SK-N-SH treated with all-trans-retinoic acid at 6 μM for 48 hours (cell line): ENCODE data around the gene PIGU.

Experiments
- ARNTL ChIP-seq: fragments of 450-650 bp; formaldehyde crosslinking; IDR thresholded peaks from 2 replicates; pipeline ENCODE4 v1.5.0; 2020; ENCODE audit warnings: low read depth, mild to moderate bottlenecking, moderate library complexity, borderline replicate concordance
- BACH2 ChIP-seq: fragments of 250-450 bp; sonication (Bioruptor Pico); IDR thresholded peaks from 2 replicates; pipeline ENCODE4 v1.9.0; 2021; ENCODE audit warnings: mild to moderate bottlenecking, borderline replicate concordance
- CREB5 ChIP-seq: fragments of 250-450 bp; sonication (Bioruptor Pico); IDR thresholded peaks from 2 replicates; pipeline ENCODE4 v1.5.1; 2020; ENCODE audit warnings: low read depth, mild to moderate bottlenecking, moderate library complexity
- CSDC2 ChIP-seq: fragments of 250-450 bp; sonication (Bioruptor Pico); IDR thresholded peaks from 2 replicates; pipeline ENCODE4 v1.5.0; 2020; ENCODE audit warnings: mild to moderate bottlenecking, moderate library complexity
- CSRNP3 ChIP-seq: fragments of 250-450 bp; sonication (Bioruptor Pico); IDR thresholded peaks from 2 replicates; pipeline ENCODE4 v1.5.1; 2021; ENCODE audit warnings: mild to moderate bottlenecking, moderate library complexity
- OSR1 ChIP-seq: fragments of 250-450 bp; sonication (Bioruptor Pico); IDR thresholded peaks from 2 replicates; pipeline ENCODE4 v1.8.0; 2022; ENCODE audit warnings: moderate library complexity, mild to moderate bottlenecking, inconsistent platforms
- PATZ1 ChIP-seq: fragments of 250-450 bp; sonication (Bioruptor Pico); IDR thresholded peaks from 2 replicates; pipeline ENCODE4 v1.8.0; 2020; ENCODE audit warnings: mild to moderate bottlenecking, moderate library complexity, borderline replicate concordance
- RARB ChIP-seq: fragments of 250-450 bp; sonication (Bioruptor Pico); IDR thresholded peaks from 2 replicates; pipeline ENCODE4 v1.8.0; 2021; ENCODE audit warnings: mild to moderate bottlenecking, moderate library complexity
- ZC3H10 ChIP-seq: fragments of 250-450 bp; sonication (Bioruptor Pico); IDR thresholded peaks from 2 replicates; pipeline ENCODE4 v1.5.1; 2021; ENCODE audit warnings: mild to moderate bottlenecking, moderate library complexity

- TF ChIP-seq OSR1 (CRISPR knock-in tag), result no peak
- TF ChIP-seq PATZ1 (CRISPR knock-in tag), result no peak
- TF ChIP-seq ARNTL, result no peak
- no peak for TF ChIP-seq RARB (CRISPR knock-in tag)
- no peak for TF ChIP-seq ZC3H10 (CRISPR knock-in tag)
- TF ChIP-seq CREB5, result no peak
- no peak for TF ChIP-seq CSDC2 (CRISPR knock-in tag)
- TF ChIP-seq CSRNP3, result no peak
- TF ChIP-seq BACH2 (CRISPR knock-in tag), result no peak
Measured at GRCh38 chr20:34647737-34648136, 29.2 kb downstream of the PIGU start.
